HG03457 (cell line): Measurements from ENCODE around the gene MAN2A2.

Source experiments
- ATAC-seq: cut with Tn5 transposase; IDR thresholded peaks from one replicate; pipeline ENCODE4 v1.9.1; 2021; ENCODE audit warnings: moderate number of reproducible peaks; ENCODE audit not compliant: unreplicated experiment

MAN2A2 gene

GRCh38 chr15:90957791-90958190 lies 54.7 kb downstream of the MAN2A2 start:
- no peak for ATAC-seq

GRCh38 chr15:90959028-90959595 lies 56.0 kb downstream of the MAN2A2 start:
- no peak for ATAC-seq

DNA sequence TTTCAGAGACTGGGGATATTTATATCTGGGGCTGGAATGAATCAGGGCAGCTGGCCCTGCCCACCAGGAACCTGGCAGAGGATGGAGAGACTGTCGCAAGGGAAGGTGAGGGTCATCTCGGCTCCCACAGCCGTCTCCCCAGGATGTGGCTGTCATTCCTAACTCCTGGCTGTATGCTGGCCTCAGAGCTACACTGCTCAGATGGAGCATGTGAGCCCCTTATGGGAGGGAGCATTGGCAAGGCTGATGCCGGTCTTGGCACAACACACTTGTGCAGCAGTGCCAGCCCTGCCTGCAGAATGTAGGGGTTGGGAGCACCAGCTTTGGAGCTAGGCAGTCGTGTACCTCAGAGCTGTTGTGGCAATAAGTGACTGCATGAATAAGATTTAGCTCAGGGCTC lies 56.8 kb downstream of the MAN2A2 start:
- no peak for ATAC-seq

DNA sequence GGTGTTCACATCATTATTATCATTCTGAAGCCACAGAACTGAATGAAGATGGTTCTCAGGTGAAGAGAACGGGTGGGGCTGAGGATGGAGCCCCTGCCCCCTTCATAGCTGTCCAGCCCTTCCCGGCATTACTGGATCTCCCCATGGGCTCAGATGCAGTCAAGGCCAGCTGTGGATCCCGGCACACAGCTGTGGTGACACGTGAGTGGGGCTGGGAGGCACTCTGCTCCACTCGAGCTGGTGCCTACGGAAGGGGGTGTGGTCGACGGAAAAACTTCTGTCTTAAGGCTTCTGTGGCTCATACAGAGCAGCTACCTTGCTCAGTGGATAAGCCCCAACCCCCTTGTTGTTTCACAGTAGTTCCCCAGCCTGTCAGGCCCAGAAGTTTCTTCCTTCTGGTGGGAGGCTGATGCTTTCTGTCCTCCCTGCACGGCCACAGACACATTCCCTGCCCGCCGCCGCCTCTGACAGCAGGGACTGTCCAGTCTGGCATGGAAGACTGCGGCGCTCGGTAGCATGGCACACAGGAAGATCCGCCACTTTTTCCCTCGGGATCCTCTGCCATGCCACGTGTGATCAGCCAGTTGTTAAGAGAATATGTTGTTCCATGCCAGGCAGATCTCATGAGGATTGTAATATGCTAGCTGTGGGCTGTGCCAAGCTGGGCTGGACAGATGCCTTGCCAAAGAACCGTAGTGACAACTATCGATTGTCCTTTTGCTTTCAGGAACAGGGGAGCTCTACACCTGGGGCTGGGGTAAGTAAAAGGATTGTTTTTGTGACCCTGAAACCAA lies 57.4 kb downstream of the MAN2A2 start:
- no peak for ATAC-seq

DNA sequence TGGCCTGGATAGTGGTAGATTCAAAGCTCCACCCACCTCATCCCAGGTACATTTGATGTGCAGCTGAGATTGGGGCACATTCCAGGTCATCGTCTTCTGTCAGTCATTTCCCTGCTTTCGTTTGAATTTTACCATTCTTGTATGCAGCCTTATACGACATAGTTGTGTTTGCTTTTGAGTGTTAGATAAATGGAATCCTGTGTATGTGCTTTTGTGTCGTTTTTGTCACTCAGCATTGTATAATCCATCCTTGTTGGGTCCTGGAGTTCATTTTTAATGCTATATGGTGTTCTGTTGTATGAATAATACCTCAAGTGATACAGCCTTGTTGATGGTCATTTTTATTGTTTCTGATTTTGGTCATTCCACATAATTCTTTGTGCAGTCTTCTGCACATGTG lies 58.9 kb downstream of the MAN2A2 start:
- no peak for ATAC-seq

DNA sequence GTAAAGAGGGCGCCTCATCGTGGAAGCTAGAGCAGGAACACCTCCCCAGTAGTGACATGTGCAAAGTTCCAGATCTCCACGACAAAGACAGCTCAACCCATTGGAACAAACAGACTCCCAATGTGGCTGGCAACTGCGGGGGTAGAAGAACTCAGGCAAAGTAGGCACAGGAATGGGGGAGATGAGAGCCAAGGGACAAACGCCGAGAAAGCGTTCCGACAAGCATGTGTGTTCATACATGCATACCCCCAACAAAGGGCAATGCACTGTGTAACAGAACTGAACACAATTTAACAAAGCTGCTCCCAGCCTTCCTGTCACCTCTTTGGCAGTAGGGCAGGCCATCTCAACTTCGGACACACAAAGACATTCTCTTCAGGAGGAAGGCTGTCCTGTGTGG lies 63.2 kb downstream of the MAN2A2 start:
- no peak for ATAC-seq

DNA sequence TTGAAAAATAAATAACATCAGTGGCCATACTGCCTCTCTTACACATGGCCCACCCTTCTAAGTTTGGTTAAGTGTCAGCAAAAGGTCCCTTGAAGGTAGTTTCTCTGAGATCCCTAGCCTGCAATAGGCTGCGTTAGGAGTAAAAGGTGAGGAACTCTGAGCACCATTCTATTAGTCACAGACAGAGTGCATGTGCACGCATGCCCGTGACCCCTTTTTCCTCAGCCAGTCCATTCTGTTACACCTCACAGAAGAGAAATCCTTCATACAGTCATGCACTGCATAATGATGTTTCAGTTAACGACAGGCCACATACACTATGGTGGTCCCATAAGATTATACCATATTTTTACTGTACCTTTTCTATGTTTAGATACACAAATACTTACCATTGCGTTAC lies 64.1 kb downstream of the MAN2A2 start:
- ATAC-seq = no peak

GRCh38 chr15:90968434-90968833 lies 65.3 kb downstream of the MAN2A2 start:
- ATAC-seq = no peak

DNA sequence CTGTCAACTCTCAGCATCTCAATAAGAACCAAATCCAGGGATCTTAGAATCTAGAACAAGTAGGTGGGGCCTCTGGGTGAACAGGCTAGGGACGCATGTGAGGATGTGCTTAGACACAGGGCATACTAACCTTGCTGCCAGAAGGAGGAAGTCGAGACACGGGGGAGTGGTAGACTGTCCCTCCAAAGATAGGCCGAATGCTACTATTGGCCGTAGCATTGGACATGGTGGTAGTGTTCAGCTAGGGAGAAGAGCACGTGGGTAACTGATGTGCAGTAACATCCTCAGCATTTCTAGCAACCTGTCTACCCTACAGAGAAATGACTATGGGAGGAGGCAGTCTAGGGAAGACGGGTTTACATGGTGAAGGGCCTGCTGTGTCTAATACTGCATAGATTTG lies 67.2 kb downstream of the MAN2A2 start:
- no peak for ATAC-seq

GRCh38 chr15:90972133-90972532 lies 69.0 kb downstream of the MAN2A2 start:
- no peak for ATAC-seq
